Neural cell (in vitro differentiated cells): ENCODE results near the gene TMEM184C. TPM values are rescaled to one million over a fixed set of nuclear protein-coding genes. Genes with fewer than 3 reads are reported as not detected.

ENCODE experiments used
- H2AFZ ChIP-seq: fragments of 200-600, 300-800 bp; sonication (generic), shearing (Covaris generic); 2 replicates; pipeline ENCODE4 v1.6.0; 2014; ENCODE audit warnings: low read depth, mild to moderate bottlenecking, antibody characterized with exemption, low read length, moderate library complexity
- H3F3A ChIP-seq: fragments of 200-600 bp; shearing (Covaris generic); 2 replicates; pipeline ENCODE4 v1.6.1; 2016; ENCODE audit warnings: mild to moderate bottlenecking, moderate library complexity, mixed read lengths, antibody characterized with exemption, low read length; ENCODE audit not compliant: insufficient read depth, poor library complexity, severe bottlenecking
- H3K27ac ChIP-seq: fragments of 200-600, 300-800 bp; sonication (generic), shearing (Covaris generic); 2 replicates; pipeline ENCODE4 v1.5.1; 2014; ENCODE audit warnings: mild to moderate bottlenecking, low read length, moderate library complexity
- H3K27me3 ChIP-seq: fragments of 300-800, 200-600 bp; sonication (generic), shearing (Covaris generic); 2 replicates; pipeline ENCODE4 v1.6.0; 2014; ENCODE audit warnings: mild to moderate bottlenecking, low read depth, low read length, moderate library complexity; ENCODE audit not compliant: insufficient read depth
- H3K36me3 ChIP-seq: fragments of 300-800, 200-600 bp; sonication (generic), shearing (Covaris generic); 2 replicates; pipeline ENCODE4 v1.5.1; 2014; ENCODE audit warnings: mild to moderate bottlenecking, antibody characterized with exemption, low read length, moderate library complexity; ENCODE audit not compliant: insufficient read depth
- H3K4me2 ChIP-seq: fragments of 300-800, 200-600 bp; sonication (generic), shearing (Covaris generic); 2 replicates; pipeline ENCODE4 v1.6.0; 2014; ENCODE audit warnings: mild to moderate bottlenecking, low read length
- H3K4me3 ChIP-seq: fragments of 300-800, 200-600 bp; sonication (generic), shearing (Covaris generic); 2 replicates; pipeline ENCODE4 v1.5.1; 2014; ENCODE audit warnings: mild to moderate bottlenecking, low read length, moderate library complexity
- H3K79me2 ChIP-seq: fragments of 200-600 bp; shearing (Covaris generic); replicated peaks from 2 replicates; pipeline ENCODE4 v1.6.0; 2014; ENCODE audit warnings: mild to moderate bottlenecking, low read length, moderate library complexity; ENCODE audit not compliant: insufficient read depth
- H3K9ac ChIP-seq: fragments of 300-800, 200-600 bp; sonication (generic), shearing (Covaris generic); 2 replicates; pipeline ENCODE4 v1.6.1; 2016; ENCODE audit warnings: mild to moderate bottlenecking, low read length, mixed read lengths
- H3K9me2 ChIP-seq: fragments of 200-600 bp; shearing (Covaris generic); 2 replicates; pipeline ENCODE4 v1.6.1; 2016; ENCODE audit warnings: mild to moderate bottlenecking, low read length, mixed read lengths; ENCODE audit not compliant: insufficient read depth
- H3K9me3 ChIP-seq: fragments of 200-600, 300-800 bp; sonication (generic), shearing (Covaris generic); 2 replicates; pipeline ENCODE4 v1.6.1; 2016; ENCODE audit warnings: mild to moderate bottlenecking, mixed run types, low read length, moderate library complexity, mixed read lengths
- H4K20me1 ChIP-seq: fragments of 200-600 bp; shearing (Covaris generic); 2 replicates; pipeline ENCODE4 v1.6.1; 2016; ENCODE audit warnings: mild to moderate bottlenecking, mixed run types; ENCODE audit not compliant: insufficient read depth
- EP300 ChIP-seq: fragments of 450-650 bp; conservative IDR thresholded peaks from 2 replicates; pipeline ENCODE4 v1.6.1; 2014; ENCODE audit warnings: antibody characterized with exemption, mild to moderate bottlenecking, moderate library complexity; ENCODE audit not compliant: poor library complexity, severe bottlenecking
- EZH2 ChIP-seq: fragments of 200-600, 300-800 bp; shearing (Covaris generic), sonication (generic); IDR thresholded peaks from 2 replicates; pipeline ENCODE4 v1.6.1; 2014; ENCODE audit warnings: antibody characterized with exemption, low read length, borderline replicate concordance, mild to moderate bottlenecking; ENCODE audit not compliant: insufficient read depth, poor library complexity, severe bottlenecking
- MXI1 ChIP-seq: fragments of 450-650 bp; conservative IDR thresholded peaks from 2 replicates; pipeline ENCODE4 v1.6.1; 2014; ENCODE audit warnings: antibody characterized with exemption, mild to moderate bottlenecking; ENCODE audit not compliant: poor library complexity, severe bottlenecking
- POLR2AphosphoS5 ChIP-seq: IDR thresholded peaks from 2 replicates; pipeline ENCODE4 v1.6.1; 2012
- RAD21 ChIP-seq: fragments of 450-650 bp; conservative IDR thresholded peaks from 2 replicates; pipeline ENCODE4 v1.6.1; 2014; ENCODE audit warnings: antibody characterized with exemption, mild to moderate bottlenecking, moderate library complexity
- SMC3 ChIP-seq: fragments of 450-650 bp; conservative IDR thresholded peaks from 2 replicates; pipeline ENCODE4 v1.6.1; 2014; ENCODE audit warnings: antibody characterized with exemption, mild to moderate bottlenecking, moderate library complexity; ENCODE audit not compliant: poor library complexity
- TAF1 ChIP-seq: IDR thresholded peaks from 2 replicates; pipeline ENCODE4 v1.6.1; 2012; ENCODE audit warnings: low read depth
- polyA plus RNA-seq: library from polyadenylated mRNA; depleted of rRNA; stranded (reverse); fragments of >200 nt; gene quantifications from 2 replicates; pipeline ENCODE4 v1.2.3, GENCODE V29; 2014
- TF ChIP-seq, protein P1 (sequence below): IDR thresholded peaks from 2 replicates; pipeline ENCODE4 v1.6.1; 2012; ENCODE audit warnings: borderline replicate concordance
- TF ChIP-seq, protein P2 (sequence below): fragments of 450-650 bp; IDR thresholded peaks from 2 replicates; pipeline ENCODE4 v1.5.1; 2014; ENCODE audit warnings: antibody characterized with exemption, mild to moderate bottlenecking, moderate library complexity; ENCODE audit not compliant: poor library complexity, severe bottlenecking

TMEM184C gene
- polyA plus RNA-seq, 1 donor from 2014 or later: 48.8 TPM

DNA sequence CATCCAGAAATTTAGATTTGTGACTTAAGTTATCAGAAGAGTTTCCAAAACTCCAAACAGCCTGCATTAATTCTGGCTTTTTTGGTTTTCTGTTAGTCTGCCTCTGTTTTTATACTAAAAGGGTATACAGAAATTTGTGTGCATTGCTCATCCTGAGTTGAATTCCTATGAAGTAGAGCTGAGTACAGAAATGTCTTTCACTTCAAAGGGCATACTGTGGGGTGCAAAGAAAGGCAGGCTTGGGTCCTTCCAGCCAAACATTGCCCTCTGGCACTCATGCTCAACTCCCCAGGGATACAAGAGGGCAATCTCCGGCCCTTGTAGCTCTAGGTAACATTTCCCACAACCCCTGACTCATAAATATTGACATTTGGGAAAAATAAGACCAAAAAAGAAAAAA lies 27.6 kb upstream of the TMEM184C start:
- no peaks in the 10 kb centered on the region for H3K27me3 ChIP-seq
- H3K9ac ChIP-seq: no peak overlapping the region
- no peaks in the 10 kb centered on the region for H3K79me2 ChIP-seq
- H3K9me3 ChIP-seq: no peaks in the 10 kb centered on the region
- no peaks in the 10 kb centered on the region for H4K20me1 ChIP-seq
- H3K27ac ChIP-seq: no peak overlapping the region
- H3F3A ChIP-seq: no peaks in the 10 kb centered on the region
- no peaks in the 10 kb centered on the region for H3K36me3 ChIP-seq
- TF ChIP-seq TAF1 (no peak), MXI1 (no peak), SMC3 (no peak), EZH2 (no peak), RAD21 (no peak), EP300 (no peak), POLR2AphosphoS5 (no peak)
- TF ChIP-seq, protein P1, sequence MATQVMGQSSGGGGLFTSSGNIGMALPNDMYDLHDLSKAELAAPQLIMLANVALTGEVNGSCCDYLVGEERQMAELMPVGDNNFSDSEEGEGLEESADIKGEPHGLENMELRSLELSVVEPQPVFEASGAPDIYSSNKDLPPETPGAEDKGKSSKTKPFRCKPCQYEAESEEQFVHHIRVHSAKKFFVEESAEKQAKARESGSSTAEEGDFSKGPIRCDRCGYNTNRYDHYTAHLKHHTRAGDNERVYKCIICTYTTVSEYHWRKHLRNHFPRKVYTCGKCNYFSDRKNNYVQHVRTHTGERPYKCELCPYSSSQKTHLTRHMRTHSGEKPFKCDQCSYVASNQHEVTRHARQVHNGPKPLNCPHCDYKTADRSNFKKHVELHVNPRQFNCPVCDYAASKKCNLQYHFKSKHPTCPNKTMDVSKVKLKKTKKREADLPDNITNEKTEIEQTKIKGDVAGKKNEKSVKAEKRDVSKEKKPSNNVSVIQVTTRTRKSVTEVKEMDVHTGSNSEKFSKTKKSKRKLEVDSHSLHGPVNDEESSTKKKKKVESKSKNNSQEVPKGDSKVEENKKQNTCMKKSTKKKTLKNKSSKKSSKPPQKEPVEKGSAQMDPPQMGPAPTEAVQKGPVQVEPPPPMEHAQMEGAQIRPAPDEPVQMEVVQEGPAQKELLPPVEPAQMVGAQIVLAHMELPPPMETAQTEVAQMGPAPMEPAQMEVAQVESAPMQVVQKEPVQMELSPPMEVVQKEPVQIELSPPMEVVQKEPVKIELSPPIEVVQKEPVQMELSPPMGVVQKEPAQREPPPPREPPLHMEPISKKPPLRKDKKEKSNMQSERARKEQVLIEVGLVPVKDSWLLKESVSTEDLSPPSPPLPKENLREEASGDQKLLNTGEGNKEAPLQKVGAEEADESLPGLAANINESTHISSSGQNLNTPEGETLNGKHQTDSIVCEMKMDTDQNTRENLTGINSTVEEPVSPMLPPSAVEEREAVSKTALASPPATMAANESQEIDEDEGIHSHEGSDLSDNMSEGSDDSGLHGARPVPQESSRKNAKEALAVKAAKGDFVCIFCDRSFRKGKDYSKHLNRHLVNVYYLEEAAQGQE: no peak
- TF ChIP-seq, protein P2, sequence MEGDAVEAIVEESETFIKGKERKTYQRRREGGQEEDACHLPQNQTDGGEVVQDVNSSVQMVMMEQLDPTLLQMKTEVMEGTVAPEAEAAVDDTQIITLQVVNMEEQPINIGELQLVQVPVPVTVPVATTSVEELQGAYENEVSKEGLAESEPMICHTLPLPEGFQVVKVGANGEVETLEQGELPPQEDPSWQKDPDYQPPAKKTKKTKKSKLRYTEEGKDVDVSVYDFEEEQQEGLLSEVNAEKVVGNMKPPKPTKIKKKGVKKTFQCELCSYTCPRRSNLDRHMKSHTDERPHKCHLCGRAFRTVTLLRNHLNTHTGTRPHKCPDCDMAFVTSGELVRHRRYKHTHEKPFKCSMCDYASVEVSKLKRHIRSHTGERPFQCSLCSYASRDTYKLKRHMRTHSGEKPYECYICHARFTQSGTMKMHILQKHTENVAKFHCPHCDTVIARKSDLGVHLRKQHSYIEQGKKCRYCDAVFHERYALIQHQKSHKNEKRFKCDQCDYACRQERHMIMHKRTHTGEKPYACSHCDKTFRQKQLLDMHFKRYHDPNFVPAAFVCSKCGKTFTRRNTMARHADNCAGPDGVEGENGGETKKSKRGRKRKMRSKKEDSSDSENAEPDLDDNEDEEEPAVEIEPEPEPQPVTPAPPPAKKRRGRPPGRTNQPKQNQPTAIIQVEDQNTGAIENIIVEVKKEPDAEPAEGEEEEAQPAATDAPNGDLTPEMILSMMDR: no peak
- H3K9me2 ChIP-seq: no peaks in the 10 kb centered on the region
- no peak overlapping the region for H3K4me3 ChIP-seq
- no peak overlapping the region for H3K4me2 ChIP-seq
- no peak overlapping the region for H2AFZ ChIP-seq

DNA sequence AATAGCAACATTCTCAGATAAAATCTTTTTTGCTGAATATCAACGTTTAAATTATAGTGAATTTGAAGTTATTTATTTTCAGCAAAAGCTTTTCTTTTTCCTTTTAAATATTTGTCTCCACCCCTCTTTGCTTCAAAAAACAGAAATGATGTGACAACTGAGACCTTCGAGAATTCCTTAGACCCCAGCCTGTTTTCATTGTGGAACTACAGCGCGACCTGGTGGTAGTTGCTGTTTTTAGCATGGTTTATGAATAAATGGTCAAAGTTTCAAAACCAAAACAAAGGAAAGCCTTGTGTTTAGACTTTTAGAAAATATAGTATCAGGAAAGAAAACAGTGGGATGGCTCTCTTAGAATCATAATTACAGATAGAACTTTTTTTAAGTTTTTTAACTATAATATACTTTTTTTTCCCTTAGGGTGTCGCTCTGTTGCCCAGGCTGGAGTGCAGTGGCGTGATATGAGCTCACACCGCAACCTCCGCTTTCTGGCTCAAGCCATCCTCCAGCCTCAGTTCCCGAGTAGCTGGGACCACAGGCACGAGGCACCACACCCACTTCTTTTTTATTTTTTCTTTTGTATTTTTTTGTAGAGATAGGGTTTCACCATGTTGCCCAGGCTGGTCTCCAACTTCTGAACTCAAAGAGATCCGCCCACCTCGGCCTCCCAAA lies 26.8 kb upstream of the TMEM184C start:
- H2AFZ ChIP-seq: no peak overlapping the region
- no peak overlapping the region for H3K27ac ChIP-seq
- no peaks in the 10 kb centered on the region for H3K9me3 ChIP-seq
- no peak overlapping the region for H3K9ac ChIP-seq
- H3F3A ChIP-seq: no peaks in the 10 kb centered on the region
- no peak overlapping the region for H3K4me2 ChIP-seq
- no peaks in the 10 kb centered on the region for H3K79me2 ChIP-seq
- no peaks in the 10 kb centered on the region for H3K9me2 ChIP-seq
- H3K36me3 ChIP-seq: no peaks in the 10 kb centered on the region
- H3K27me3 ChIP-seq: no peaks in the 10 kb centered on the region
- H4K20me1 ChIP-seq: no peaks in the 10 kb centered on the region
- TF ChIP-seq TAF1 (no peak), SMC3 (peak; percentile 84), RAD21 (peak; percentile 85)
- TF ChIP-seq, protein P2: peak; percentile 80
- H3K4me3 ChIP-seq: no peak overlapping the region
